SK-N-MC (cell line): ENCODE measurements around the gene ASCC3.

Experiments used
- EZH2 ChIP-seq: fragments of 200-600 bp; sonication (generic); IDR thresholded peaks from one replicate; pipeline ENCODE4 v1.6.1; 2017; ENCODE audit warnings: antibody characterized with exemption
- POLR2AphosphoS5 ChIP-seq: IDR thresholded peaks from 2 replicates; pipeline ENCODE4 v1.6.1; 2012; ENCODE audit warnings: mild to moderate bottlenecking, low read depth, low read length, borderline replicate concordance

GRCh38 chr6:100810015-100810414, 71.1 kb downstream of the ASCC3 start:
- TF ChIP-seq POLR2AphosphoS5 (no peak), EZH2 (no peak)
